Iris pigment epithelial cell (primary cell): ENCODE measurements around the gene CREB3.

Source experiments
- DNase-seq: peaks from one replicate; pipeline ENCODE4 v3.0.0-alpha.2; 2011; ENCODE audit warnings: low read depth

CREB3 gene

GRCh38 chr9:35702696-35703095 lies 29.8 kb upstream of the CREB3 start:
- no peak for DNase-seq

GRCh38 chr9:35703906-35704672 lies 28.4 kb upstream of the CREB3 start:
- no peak for DNase-seq

DNA sequence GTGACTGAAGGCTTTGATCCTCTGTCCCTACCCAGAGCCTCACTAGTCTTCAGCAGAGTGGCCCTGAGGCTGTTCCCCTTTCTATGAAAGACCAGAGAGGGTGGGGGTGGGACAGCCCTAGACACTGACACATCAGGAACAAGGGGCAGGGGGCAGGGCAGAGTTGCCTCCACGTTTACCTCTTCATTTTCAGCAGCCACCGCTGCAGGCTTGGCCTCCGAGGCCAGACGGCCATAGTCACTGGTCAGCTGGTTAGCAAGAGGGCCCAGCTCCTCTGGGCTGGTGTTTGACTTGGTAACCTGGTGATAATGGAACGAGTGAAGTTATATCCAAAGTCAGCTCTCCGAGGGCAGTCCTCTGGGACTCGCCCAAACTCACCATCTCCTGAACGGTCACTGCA lies 27.1 kb upstream of the CREB3 start:
- DNase-seq: no peak

DNA sequence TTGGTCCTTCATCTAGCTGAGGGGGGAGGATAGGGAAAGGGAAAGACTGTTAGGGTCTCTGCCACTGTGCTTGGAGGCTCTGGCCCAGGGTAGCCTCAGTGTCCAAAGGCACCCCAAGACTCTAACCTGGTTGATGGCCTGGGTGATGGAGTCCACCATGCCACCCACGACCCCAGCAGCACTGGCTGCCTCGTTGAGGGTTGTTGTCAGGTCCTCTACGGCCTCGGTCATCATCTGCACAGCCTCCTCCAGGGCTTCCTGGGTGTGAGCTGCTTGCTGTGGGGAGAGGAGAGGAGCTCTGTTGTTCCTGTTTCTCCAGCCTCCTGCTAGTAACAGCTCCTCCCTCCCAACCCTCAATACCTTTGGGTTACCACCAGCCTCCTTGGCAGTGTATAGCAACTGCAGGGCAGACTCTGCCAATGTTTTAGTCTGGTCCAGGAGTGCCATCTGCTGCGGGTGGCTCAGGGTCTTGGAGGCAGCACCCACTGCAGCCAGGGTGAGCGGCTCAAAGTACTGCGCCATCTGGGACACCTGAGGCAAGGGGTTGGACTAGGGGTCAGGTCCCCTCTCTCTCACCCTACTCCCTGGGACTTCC lies 26.5 kb upstream of the CREB3 start:
- no peak for DNase-seq

- no peak for DNase-seq
These were observed 25.5 kb upstream of the CREB3 start for GRCh38 chr9:35706951-35707350.

DNA sequence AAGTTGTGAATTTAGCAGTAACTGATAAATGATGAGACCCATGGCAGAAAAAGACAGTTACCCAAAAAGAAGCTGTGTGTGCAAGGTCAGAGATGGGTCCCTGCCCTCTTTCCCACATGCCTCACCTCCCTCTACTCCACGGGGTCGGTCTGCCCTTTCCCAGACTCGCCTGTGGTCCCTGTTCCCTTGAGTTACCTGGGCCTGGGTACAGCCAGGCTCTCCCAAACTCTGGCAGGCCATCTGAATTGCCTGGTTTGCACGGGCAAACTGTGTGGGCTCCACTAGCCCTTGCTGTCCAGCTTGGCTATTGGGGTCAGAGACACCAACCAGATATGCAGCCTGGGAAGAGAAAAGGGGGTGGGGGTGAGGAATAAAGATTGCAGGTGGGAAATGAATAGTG lies 24.3 kb upstream of the CREB3 start:
- no peak for DNase-seq

GRCh38 chr9:35710818-35711500 lies 21.5 kb upstream of the CREB3 start:
- DNase-seq: no peak

- DNase-seq: no peak
These were observed 20.7 kb upstream of the CREB3 start for GRCh38 chr9:35711501-35712428.

DNA sequence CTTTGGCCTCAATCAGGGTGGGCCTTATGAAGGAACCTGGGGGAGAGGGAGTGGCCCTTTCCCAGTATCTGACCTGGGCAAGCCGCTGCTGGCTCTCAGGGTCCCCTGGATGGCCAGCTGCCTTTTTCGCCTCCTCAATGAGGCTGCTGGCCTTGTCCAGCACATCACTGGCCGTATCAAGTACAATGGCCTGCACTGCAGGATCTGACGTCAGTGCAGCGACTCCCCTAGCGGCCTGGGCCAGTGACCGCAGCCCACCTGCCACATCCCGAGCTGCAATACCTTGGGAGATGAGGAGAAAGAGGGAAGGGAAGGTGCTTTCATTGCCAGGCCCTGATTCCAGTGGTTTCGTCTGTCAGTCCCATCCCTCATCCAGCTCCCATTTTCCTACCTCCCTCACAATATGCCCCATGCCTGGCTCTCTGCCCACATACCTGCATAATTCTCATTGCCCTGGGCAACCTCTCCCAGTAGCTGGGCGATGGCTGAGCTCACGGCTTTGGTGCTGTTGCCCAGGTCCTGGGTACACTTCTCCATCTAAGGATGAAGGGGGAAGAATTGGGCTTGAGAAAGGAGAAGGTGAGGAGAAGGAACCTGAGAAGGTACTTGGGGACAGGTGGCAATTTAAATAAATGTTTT lies 19.6 kb upstream of the CREB3 start:
- DNase-seq: no peak

DNA sequence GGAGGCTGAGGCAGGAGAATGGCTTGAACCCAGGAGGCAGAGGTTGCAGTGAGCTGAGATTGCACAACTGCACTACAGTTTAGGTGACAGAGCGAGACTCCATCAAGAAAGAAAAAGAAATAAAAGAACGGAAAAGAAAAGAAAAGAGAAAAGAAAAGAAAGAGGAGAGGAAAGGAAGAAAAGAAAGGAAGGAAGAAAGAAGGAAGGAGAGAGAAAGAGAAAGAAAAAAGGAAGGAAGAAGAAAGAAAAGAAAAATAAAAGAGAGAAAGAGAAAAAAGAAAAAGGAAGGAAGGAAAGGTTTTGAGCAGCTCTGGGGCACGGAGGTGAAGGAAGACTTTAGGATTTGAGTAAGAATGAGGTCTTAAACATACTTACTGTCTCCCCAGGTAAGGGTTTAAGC lies 18.9 kb upstream of the CREB3 start:
- no peak for DNase-seq

GRCh38 chr9:35714123-35714522 lies 18.3 kb upstream of the CREB3 start:
- DNase-seq: no peak

DNA sequence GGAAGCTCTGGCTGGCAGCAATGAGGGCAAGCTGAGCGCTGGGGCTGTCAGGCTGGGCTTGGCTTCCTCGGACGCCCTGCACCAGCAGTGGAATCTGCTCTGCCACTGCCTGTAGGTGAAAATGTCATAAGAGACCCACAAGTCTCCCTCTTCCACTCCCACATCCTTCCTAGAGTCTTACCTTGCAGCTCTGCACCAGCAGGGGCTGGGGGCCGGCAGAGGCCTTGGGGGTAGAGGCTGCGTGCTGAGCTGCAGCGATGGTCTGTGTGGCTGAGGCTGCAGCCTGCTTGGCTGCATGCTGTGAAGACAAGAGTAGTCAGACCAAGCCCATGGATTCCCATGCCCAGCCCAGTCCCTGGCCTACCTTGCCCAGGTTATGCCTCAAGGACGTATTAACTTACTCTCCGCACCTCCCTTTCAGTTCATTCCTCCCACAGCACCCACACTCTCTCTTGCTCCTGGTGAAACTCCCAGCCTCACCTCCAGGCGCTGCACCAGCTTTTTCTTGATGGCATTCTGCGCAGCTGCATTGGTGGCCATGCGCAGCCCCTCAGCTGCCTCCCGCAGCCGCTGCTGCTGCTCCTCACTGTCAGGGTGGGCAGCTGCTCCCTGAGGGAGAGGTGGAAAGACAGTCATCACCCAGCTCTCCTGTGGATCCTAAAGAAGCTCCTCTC lies 17.8 kb upstream of the CREB3 start:
- no peak for DNase-seq

- no peak for DNase-seq
These were observed 16.2 kb upstream of the CREB3 start for GRCh38 chr9:35716230-35716629.

- no peak for DNase-seq
These were observed 15.2 kb upstream of the CREB3 start for GRCh38 chr9:35717132-35717870.

DNA sequence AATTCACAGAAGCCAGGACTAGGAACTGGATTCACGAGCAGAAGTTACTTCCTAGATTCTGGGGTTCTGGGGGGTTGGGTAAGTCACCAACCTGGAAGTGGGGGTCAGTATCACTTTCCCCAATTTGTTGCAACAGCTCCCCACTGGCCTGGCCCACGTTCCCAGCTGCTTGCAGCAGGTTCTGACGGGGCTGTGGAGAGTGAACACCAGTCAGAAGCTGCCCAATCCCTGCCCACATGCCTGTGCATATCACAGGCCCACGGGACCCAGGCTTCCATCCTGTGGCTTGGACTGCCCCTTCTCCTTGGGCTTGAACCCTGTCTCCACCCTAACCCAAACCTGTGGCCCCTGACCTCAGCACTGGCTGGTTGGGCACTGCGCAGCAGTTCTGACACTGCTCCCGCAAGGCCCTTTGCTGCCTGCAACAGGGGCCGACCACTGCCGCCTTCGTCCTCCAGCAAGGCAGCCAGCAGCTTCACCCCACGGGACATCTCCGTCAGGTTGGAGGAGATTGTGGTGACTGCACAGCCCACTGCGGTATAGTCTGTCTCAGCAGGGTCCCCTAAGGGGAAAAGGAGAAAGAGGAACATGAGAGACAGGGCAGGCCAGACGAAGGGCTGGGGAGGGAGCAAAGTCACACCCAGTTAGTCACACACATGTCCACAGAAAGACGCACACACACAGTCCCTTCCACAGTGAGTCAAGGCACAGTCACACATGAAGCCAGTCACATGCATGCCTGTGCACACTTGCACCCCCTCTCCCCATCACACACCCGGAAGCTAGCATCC lies 13.6 kb upstream of the CREB3 start:
- no peak for DNase-seq

- no peak for DNase-seq
These were observed 12.9 kb upstream of the CREB3 start for GRCh38 chr9:35719546-35719945.

DNA sequence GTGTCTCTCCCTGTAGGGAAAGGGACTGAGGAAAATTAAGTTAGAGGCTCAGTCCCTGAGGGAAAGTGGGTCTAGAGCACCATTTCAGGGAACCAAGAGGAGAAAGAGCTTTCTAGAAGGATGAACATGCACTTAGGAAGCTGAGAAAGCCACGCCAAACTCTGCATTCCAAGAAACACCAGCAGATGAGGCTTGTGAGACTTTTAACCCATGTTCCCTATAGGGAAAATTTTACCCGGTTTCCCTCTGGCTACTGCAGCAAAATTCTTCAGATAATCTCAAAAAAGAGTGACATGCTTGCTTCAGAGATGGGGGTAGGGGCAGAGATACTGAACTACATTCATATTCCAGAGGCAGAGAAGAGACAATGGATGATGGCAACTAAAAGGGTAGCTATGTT lies 9.0 kb upstream of the CREB3 start:
- no peak for DNase-seq

DNA sequence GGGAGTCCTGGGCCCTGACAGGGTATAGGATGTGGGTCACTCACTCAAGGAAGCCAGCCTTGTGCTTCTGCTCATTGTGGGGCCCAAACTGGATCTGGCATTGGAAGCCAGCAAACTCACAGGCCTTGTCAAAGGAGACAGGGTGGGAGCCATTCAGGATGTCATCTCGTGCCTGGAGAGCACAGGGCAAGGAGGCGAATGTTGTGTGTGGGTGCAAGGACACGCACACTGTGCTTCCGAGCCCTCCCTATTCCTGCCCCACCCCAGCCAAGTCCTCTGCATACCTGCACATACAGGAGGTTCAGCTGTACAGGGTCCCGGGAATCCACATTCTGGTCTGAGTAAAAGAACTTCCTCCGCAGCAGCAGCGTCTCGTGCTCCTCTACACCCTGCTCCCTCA lies 8.6 kb upstream of the CREB3 start:
- DNase-seq: no peak

DNA sequence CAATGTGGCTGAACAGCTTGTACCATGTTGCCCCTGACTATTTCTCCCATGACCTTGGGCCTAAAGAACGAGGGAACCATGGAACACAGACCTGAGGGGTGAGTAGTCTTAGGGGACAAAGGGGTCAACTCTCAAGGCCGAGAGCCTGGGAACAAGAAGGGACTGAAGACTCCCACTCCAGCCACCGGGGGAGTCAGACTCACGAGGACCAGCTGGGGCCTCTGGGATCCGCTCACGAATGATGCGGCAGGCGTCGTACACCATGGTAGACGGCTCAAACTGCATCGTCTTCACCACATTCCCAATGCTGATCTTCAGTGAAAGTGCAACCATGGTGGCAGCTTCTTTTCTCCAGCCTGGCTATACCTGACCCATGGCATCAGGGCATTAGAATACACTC lies 7.1 kb upstream of the CREB3 start:
- no peak for DNase-seq

DNA sequence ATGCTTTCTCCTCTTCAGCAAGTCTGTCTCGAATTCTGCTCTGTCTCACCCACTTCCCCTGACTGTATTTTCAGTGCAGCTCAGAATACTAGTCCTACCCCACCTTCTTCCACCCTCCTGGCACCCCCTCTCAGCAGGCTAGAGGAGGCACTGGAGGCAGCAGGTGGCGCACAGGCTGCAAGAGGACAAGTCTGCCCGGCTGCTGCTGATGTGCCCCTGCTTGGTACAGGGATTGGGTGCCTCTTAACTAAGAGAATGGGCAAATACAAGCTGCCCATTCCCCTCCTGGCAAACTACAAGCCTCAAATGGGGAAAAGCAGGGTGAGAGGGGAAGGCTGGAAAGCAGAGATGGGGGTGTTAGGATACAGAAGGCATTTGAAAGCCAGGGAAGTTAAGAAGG lies 5.5 kb upstream of the CREB3 start:
- peak; percentile 65 for DNase-seq
